IPS-18a (cell line): Measurements from ENCODE around the gene MBLAC2.

Experiments
- H3K27ac ChIP-seq: one replicate; pipeline ENCODE4 v1.5.1; 2013; ENCODE audit warnings: low read length
- H3K27me3 ChIP-seq: one replicate; pipeline ENCODE4 v1.6.1; 2013; ENCODE audit warnings: mild to moderate bottlenecking, low read length; ENCODE audit not compliant: control insufficient read depth, insufficient read depth
- H3K36me3 ChIP-seq: one replicate; pipeline ENCODE4 v1.6.1; 2013; ENCODE audit warnings: low read depth, low read length; ENCODE audit not compliant: control insufficient read depth
- H3K4me1 ChIP-seq: one replicate; pipeline ENCODE4 v1.6.1; 2013; ENCODE audit warnings: low read depth, low read length; ENCODE audit not compliant: control insufficient read depth
- H3K4me3 ChIP-seq: one replicate; pipeline ENCODE4 v1.5.1; 2013; ENCODE audit warnings: low read length
- H3K9ac ChIP-seq: one replicate; pipeline ENCODE4 v1.6.1; 2013; ENCODE audit warnings: mild to moderate bottlenecking, low read length, moderate library complexity
- H3K9me3 ChIP-seq: one replicate; pipeline ENCODE4 v1.6.1; 2013; ENCODE audit warnings: low read depth, low read length; ENCODE audit not compliant: control insufficient read depth

Gene MBLAC2

GRCh38 chr5:90483206-90483605 is 8.6 kb upstream of the MBLAC2 start:
- Histone ChIP-seq H3K4me1 (peaks cover 39% of the 10 kb centered on the region), H3K4me3 (no peak overlapping the region), H3K36me3 (peaks cover 53% of the 10 kb centered on the region), H3K9me3 (no peaks in the 10 kb centered on the region), H3K27ac (no peak overlapping the region), H3K27me3 (no peaks in the 10 kb centered on the region), H3K9ac (no peak overlapping the region)

- H3K9me3 ChIP-seq = no peaks in the 10 kb centered on the region
- no peak overlapping the region for H3K4me3 ChIP-seq
- peaks cover 57% of the 10 kb centered on the region for H3K4me1 ChIP-seq
- no peak overlapping the region for H3K9ac ChIP-seq
- peak overlapping the region; percentile 12 for H3K27ac ChIP-seq
- H3K27me3 ChIP-seq = no peaks in the 10 kb centered on the region
- H3K36me3 ChIP-seq = peaks cover 33% of the 10 kb centered on the region
Measured at GRCh38 chr5:90480699-90481098, 6.1 kb upstream of the MBLAC2 start.

- H3K27me3 ChIP-seq = no peaks in the 10 kb centered on the region
- no peak overlapping the region for H3K9ac ChIP-seq
- H3K27ac ChIP-seq = peak overlapping the region; percentile 32
- H3K36me3 ChIP-seq = peaks cover 24% of the 10 kb centered on the region
- no peaks in the 10 kb centered on the region for H3K9me3 ChIP-seq
- peaks cover 57% of the 10 kb centered on the region for H3K4me1 ChIP-seq
- no peak overlapping the region for H3K4me3 ChIP-seq
Measured at GRCh38 chr5:90479611-90480385, 5.2 kb upstream of the MBLAC2 start.

- H3K4me1 ChIP-seq = peaks cover 52% of the 10 kb centered on the region
- no peaks in the 10 kb centered on the region for H3K27me3 ChIP-seq
- H3K4me3 ChIP-seq = peak overlapping the region; percentile 84
- peak overlapping the region; percentile 0 for H3K9ac ChIP-seq
- H3K9me3 ChIP-seq = no peaks in the 10 kb centered on the region
- peak overlapping the region; percentile 49 for H3K27ac ChIP-seq
- H3K36me3 ChIP-seq = peaks cover 19% of the 10 kb centered on the region
Measured at GRCh38 chr5:90477621-90478215, 3.1 kb upstream of the MBLAC2 start.

- Histone ChIP-seq H3K27ac (no peak overlapping the region), H3K27me3 (no peaks in the 10 kb centered on the region), H3K4me1 (peaks cover 55% of the 10 kb centered on the region), H3K4me3 (peak overlapping the region; percentile 84), H3K36me3 (peaks cover 19% of the 10 kb centered on the region), H3K9ac (peak overlapping the region; percentile 0), H3K9me3 (no peaks in the 10 kb centered on the region)
Measured at GRCh38 chr5:90477073-90477472, 2.5 kb upstream of the MBLAC2 start.

GRCh38 chr5:90476391-90476790 is 1.8 kb upstream of the MBLAC2 start:
- peaks cover 54% of the 10 kb centered on the region for H3K4me1 ChIP-seq
- no peaks in the 10 kb centered on the region for H3K9me3 ChIP-seq
- H3K27ac ChIP-seq = no peak overlapping the region
- H3K4me3 ChIP-seq = peak overlapping the region; percentile 84
- peak overlapping the region; percentile 78 for H3K9ac ChIP-seq
- H3K27me3 ChIP-seq = no peaks in the 10 kb centered on the region
- peaks cover 19% of the 10 kb centered on the region for H3K36me3 ChIP-seq

GRCh38 chr5:90475436-90475980 is 937 bp upstream of the MBLAC2 start:
- Histone ChIP-seq H3K9me3 (no peaks in the 10 kb centered on the region), H3K9ac (peak overlapping the region; percentile 78), H3K27ac (no peak overlapping the region), H3K36me3 (peaks cover 17% of the 10 kb centered on the region), H3K4me3 (peak overlapping the region; percentile 84), H3K4me1 (peaks cover 47% of the 10 kb centered on the region), H3K27me3 (no peaks in the 10 kb centered on the region)

GRCh38 chr5:90473396-90474234 is 956 bp downstream of the MBLAC2 start:
- Histone ChIP-seq H3K9ac (peak overlapping the region; percentile 78), H3K4me1 (peaks cover 28% of the 10 kb centered on the region), H3K4me3 (peak overlapping the region; percentile 84), H3K36me3 (peaks cover 3% of the 10 kb centered on the region), H3K9me3 (no peaks in the 10 kb centered on the region), H3K27ac (peak overlapping the region; percentile 18), H3K27me3 (no peaks in the 10 kb centered on the region)

GRCh38 chr5:90472783-90473395 is 1.7 kb downstream of the MBLAC2 start:
- H3K4me3 ChIP-seq = peak overlapping the region; percentile 84
- no peak overlapping the region for H3K27ac ChIP-seq
- no peaks in the 10 kb centered on the region for H3K36me3 ChIP-seq
- no peaks in the 10 kb centered on the region for H3K9me3 ChIP-seq
- H3K4me1 ChIP-seq = peaks cover 23% of the 10 kb centered on the region
- H3K27me3 ChIP-seq = no peaks in the 10 kb centered on the region
- H3K9ac ChIP-seq = peak overlapping the region; percentile 78

- Histone ChIP-seq H3K36me3 (no peaks in the 10 kb centered on the region), H3K9ac (no peak overlapping the region), H3K9me3 (no peaks in the 10 kb centered on the region), H3K27me3 (no peaks in the 10 kb centered on the region), H3K27ac (no peak overlapping the region), H3K4me1 (peaks cover 8% of the 10 kb centered on the region), H3K4me3 (no peak overlapping the region)
Measured at GRCh38 chr5:90461288-90461687, 13.3 kb downstream of the MBLAC2 start.

- Histone ChIP-seq H3K9me3 (no peaks in the 10 kb centered on the region), H3K4me3 (no peak overlapping the region), H3K36me3 (no peaks in the 10 kb centered on the region), H3K27me3 (no peaks in the 10 kb centered on the region), H3K4me1 (no peaks in the 10 kb centered on the region), H3K9ac (no peak overlapping the region), H3K27ac (no peak overlapping the region)
Measured at GRCh38 chr5:90446961-90447360, 27.6 kb downstream of the MBLAC2 start.
